Esophagus muscularis mucosa (tissue), 4 donors: ENCODE measurements around the gene AIFM3. TPM values are rescaled to one million over a fixed set of nuclear protein-coding genes. Genes with fewer than 3 reads are reported as not detected.
"Not testable (repeated sequence)": the region's sequence is repeated elsewhere in the genome, so short reads cannot be mapped to it uniquely, and the experiment has no call there.

Experiments
- DNase-seq: peaks from one replicate; pipeline ENCODE4 v3.0.0-alpha.2; 2017; ENCODE audit errors: extremely low spot score
- H3K27ac ChIP-seq, 4 donors: fragments of 200-600 bp; sonication (generic); replicated peaks in 1 of 4; 1 replicate in 3 of 4; 2 replicates in 1 of 4; pipeline ENCODE4 v1.5.1; 2016 to 2019; ENCODE audit warnings: mild to moderate bottlenecking in 1 of 4
- H3K27me3 ChIP-seq, 4 donors: fragments of 200-600 bp; sonication (generic); one replicate each; pipeline versions ENCODE4 v1.5.1 to v1.6.0; 2016 to 2019
- H3K36me3 ChIP-seq, 4 donors: fragments of 200-600 bp; sonication (generic); one replicate each; pipeline ENCODE4 v1.5.1; 2016 to 2019
- H3K4me1 ChIP-seq, 4 donors: fragments of 200-600 bp; sonication (generic); one replicate each; pipeline ENCODE4 v1.5.1; 2016 to 2019
- H3K4me3 ChIP-seq, 4 donors: fragments of 200-600 bp; sonication (generic); 1 replicate in 2 of 4; 2 replicates in 2 of 4; pipeline ENCODE4 v1.5.1; 2016 to 2019; ENCODE audit warnings: mild to moderate bottlenecking in 4 of 4, moderate library complexity in 1 of 4
- H3K9me3 ChIP-seq, 4 donors: fragments of 200-600 bp; sonication (generic); 1 replicate in 3 of 4; 2 replicates in 1 of 4; pipeline ENCODE4 v1.5.1; 2016 to 2019
- CTCF ChIP-seq, 3 experiments: fragments of 200-600 bp in 2 of 3; fragments of 450-650 bp in 1 of 3; sonication (generic) in 2 of 3; IDR thresholded peaks; one replicate each; pipeline ENCODE4 v1.5.1; 2017 to 2019; ENCODE audit warnings: antibody characterized with exemption in 3 of 3, mild to moderate bottlenecking in 2 of 3, moderate library complexity in 1 of 3
- EP300 ChIP-seq: sonication (generic); formaldehyde crosslinking; IDR thresholded peaks from one replicate; pipeline ENCODE4 v1.6.1; 2017; ENCODE audit warnings: antibody characterized with exemption
- POLR2A ChIP-seq: fragments of 450-650 bp; IDR thresholded peaks from one replicate; pipeline ENCODE4 v1.6.1; 2017; ENCODE audit warnings: antibody characterized with exemption, moderate library complexity, mild to moderate bottlenecking, low read depth
- POLR2AphosphoS5 ChIP-seq, 2 donors: sonication (generic); formaldehyde crosslinking; IDR thresholded peaks; one replicate each; pipeline ENCODE4 v1.6.1; 2017; ENCODE audit warnings: antibody characterized with exemption in 2 of 2
- WGBS: methylation state at CpG from one replicate; pipeline ENCODE4 v1.1.5; 2018; 5-methylcytosine and 5-hydroxymethylcytosine counted together
- intact Hi-C: fragments of 100-400 bp; cut with DNase I; formaldehyde crosslinking; loops from one replicate; pipeline ENCODE4 v1.15.1; 2023
- total RNA-seq, 4 donors: library from RNA; depleted of rRNA; stranded (reverse); fragments of >200 nt; gene quantifications; one replicate each; pipeline versions ENCODE4 v1.1.0 to v1.2.1, GENCODE V29; 2016

Gene AIFM3
- total RNA-seq, 4 donors from 2014 or later = 0.92 to 1.7 (median 1.4) TPM

GRCh38 chr22:21001601-21002325 lies 34.7 kb downstream of the AIFM3 start, which contains the start of gene THAP7:
Gene THAP7 (minus strand): TSS chr22:21002118. CDS start chr22:21001911, 207 bp downstream.
- peak within 1 kb of the TSS; percentile 98 to 100 (median 99) for H3K27ac ChIP-seq
- peaks cover 31 to 47% (median 37%) of the 10 kb centered on the region in 4 donors for H3K4me1 ChIP-seq
- 0% methylated on average over 1 of the region's 83 CpGs for WGBS
- H3K9me3 ChIP-seq = no peaks in the 10 kb centered on the region
- H3K4me3 ChIP-seq = peak within 1 kb of the TSS; percentile 70 to 91 (median 78)
- no peaks in the 10 kb centered on the region for H3K27me3 ChIP-seq
- DNase-seq = peak; percentile 99
- peaks cover 4 to 38% (median 37%) of the 10 kb centered on the region in 4 donors for H3K36me3 ChIP-seq
- TF ChIP-seq CTCF (IDR thresholded peaks at IDR 0.05) (no peak), EP300 (no peak), POLR2AphosphoS5 (IDR thresholded peaks at IDR 0.05) (peak; percentile 95 to 98), POLR2A (peak; percentile 78)
- intact Hi-C loops = loop anchor here (5.0 kb wide), 1 partner anchor 84 kb away; the partner anchor contains the start of gene CRKL

- no peak for DNase-seq
- 77% methylated on average over 4 of the region's 4 CpGs for WGBS
- TF ChIP-seq POLR2AphosphoS5 (IDR thresholded peaks at IDR 0.05) = no peak
- no peak for TF ChIP-seq EP300
- TF ChIP-seq POLR2A = no peak
- TF ChIP-seq CTCF (IDR thresholded peaks at IDR 0.05) = no peak
- Histone ChIP-seq H3K4me3 (no peak overlapping the region), H3K9me3 (no peaks in the 10 kb centered on the region), H3K27me3 (no peaks in the 10 kb centered on the region), H3K36me3 (peaks cover 4 to 19% (median 17%) of the 10 kb centered on the region in 4 donors), H3K27ac (peak overlapping the region; percentile 98 to 100 (median 99)), H3K4me1 (peaks cover 31 to 45% (median 37%) of the 10 kb centered on the region in 4 donors)
- intact Hi-C loops = loop anchor here (5.0 kb wide), 1 partner anchor 86 kb away; the partner anchor contains the start of gene CRKL
Measured at GRCh38 chr22:21003782-21004181, 36.7 kb downstream of the AIFM3 start.

- intact Hi-C loops, H3K4me1 ChIP-seq, DNase-seq, H3K27me3 ChIP-seq, H3K9me3 ChIP-seq, H3K27ac ChIP-seq, H3K4me3 ChIP-seq, H3K36me3 ChIP-seq: not testable (repeated sequence)
- 94% methylated on average over 10 of the region's 13 CpGs for WGBS
Measured at GRCh38 chr22:21009208-21009607, 42.2 kb downstream of the AIFM3 start.

- Histone ChIP-seq H3K36me3 (no peaks in the 10 kb centered on the region), H3K4me3 (no peak overlapping the region), H3K4me1 (peaks cover 11 to 15% (median 13%) of the 10 kb centered on the region in 4 donors), H3K27me3 (no peaks in the 10 kb centered on the region), H3K9me3 (no peaks in the 10 kb centered on the region), H3K27ac (no peak overlapping the region)
- no peak for DNase-seq
- TF ChIP-seq EP300 (no peak), POLR2AphosphoS5 (IDR thresholded peaks at IDR 0.05) (no peak), CTCF (IDR thresholded peaks at IDR 0.05) (no peak), POLR2A (no peak)
- WGBS = 59% methylated on average over 10 of the region's 10 CpGs
- intact Hi-C loops = loop anchor here (10.0 kb wide), 1 partner anchor 45 kb away; the partner anchor contains the start of gene AIFM3
Measured at GRCh38 chr22:21009638-21010425, 42.8 kb downstream of the AIFM3 start.
